ENCODE results near the gene PPIH. TPM values are rescaled to one million over a fixed set of nuclear protein-coding genes. Genes with fewer than 3 reads are reported as not detected.

PPIH gene
- polyA plus RNA-seq, 1 donor (not counting 4 experiments of a cell fraction or from before 2014, with no cell fraction given) = 94.1 TPM

DNA sequence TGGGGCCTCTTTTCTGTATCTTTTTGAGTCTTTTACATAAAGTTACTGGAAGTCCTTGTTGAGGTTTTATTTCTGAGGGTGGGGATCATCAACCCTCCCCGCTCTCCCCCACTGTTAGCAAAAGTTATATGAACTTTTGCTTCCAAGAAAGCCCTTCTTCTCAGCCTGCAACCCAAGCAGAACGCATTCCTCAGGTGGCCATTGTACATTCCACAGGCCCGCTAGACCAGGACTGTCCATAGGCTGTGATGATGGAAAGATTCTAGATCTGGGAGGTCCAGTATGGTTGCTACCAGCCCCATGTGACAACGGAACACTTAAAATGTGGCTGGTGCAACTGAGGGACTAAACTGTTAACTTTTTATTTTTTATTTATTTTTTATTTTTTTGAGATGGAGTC lies 12.2 kb downstream of the PPIH start:
- no peaks in the 10 kb centered on the region for H3K79me2 ChIP-seq (ENCODE audit: control insufficient read depth, insufficient read depth, low read length)
- peaks cover 19 to 36% of the 10 kb centered on the region in 2 experiments for H3K36me3 ChIP-seq (ENCODE audit: control insufficient read depth in 2 of 2, extremely low read depth in 1 of 2, insufficient read depth in 2 of 2, low read length in 2 of 2)
- H3K27me3 ChIP-seq (ENCODE audit: control insufficient read depth, extremely low read depth, insufficient read depth, low read length) = no peaks in the 10 kb centered on the region
- no peak for TF ChIP-seq EZH2 (IDR thresholded peaks at IDR 0.05; ENCODE audit: low read length)
- H3K4me2 ChIP-seq (ENCODE audit: control insufficient read depth, extremely low read depth, insufficient read depth, low read depth, low read length) = no peak overlapping the region
- H3K9me1 ChIP-seq (ENCODE audit: control insufficient read depth, extremely low read depth, insufficient read depth, low read length) = no peaks in the 10 kb centered on the region
- no peak overlapping the region for H3K9ac ChIP-seq (ENCODE audit: control insufficient read depth, extremely low read depth, insufficient read depth, low read length)
- dilution Hi-C loops (cut with MboI; ENCODE audit: extremely low pct_ligation_motif_present, low sequenced_read_pairs) = no loop called here
- no peaks in the 10 kb centered on the region for H4K20me1 ChIP-seq (ENCODE audit: control insufficient read depth, extremely low read depth, insufficient read depth, low read length)
- DNase-seq (ENCODE audit: low read depth, low spot score) (no peak), FAIRE-seq (no peak)
- no peak overlapping the region for H3K4me3 ChIP-seq (ENCODE audit: control insufficient read depth in 2 of 3, extremely low read depth in 1 of 3, insufficient read depth in 2 of 3, low read depth in 1 of 3, low read length in 3 of 3)
- H3K4me1 ChIP-seq (ENCODE audit: control insufficient read depth, extremely low read depth, insufficient read depth, low read length) = peaks cover 4% of the 10 kb centered on the region
- no peak overlapping the region for H2AFZ ChIP-seq (ENCODE audit: control insufficient read depth, low read length)
- no peak overlapping the region for H3K27ac ChIP-seq (ENCODE audit: control insufficient read depth, insufficient read depth, low read length)
- H3K9me3 ChIP-seq (ENCODE audit: control insufficient read depth, low read depth, low read length) = no peaks in the 10 kb centered on the region

DNA sequence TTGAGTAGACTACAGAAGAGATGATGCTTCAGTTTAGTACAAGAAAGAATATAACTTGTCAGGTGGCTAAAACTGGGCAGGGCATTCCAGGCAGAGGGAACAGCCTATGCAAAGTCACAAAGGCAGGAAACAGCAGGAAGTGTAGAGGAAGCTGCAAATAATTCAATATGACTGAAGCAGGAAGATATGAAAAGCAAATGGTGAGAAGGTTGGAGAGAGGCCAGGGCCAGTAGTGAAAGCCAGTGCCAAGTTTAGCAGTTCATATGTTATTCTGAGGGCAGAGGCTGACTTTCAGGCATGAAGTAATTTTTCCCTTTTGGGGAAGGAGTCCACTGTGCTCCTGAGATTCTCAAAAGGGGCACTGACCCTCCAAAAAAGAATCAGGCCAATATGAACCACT lies 16.0 kb downstream of the PPIH start:
- Histone ChIP-seq H2AFZ (ENCODE audit: control insufficient read depth, low read length) (no peak overlapping the region), H3K79me2 (ENCODE audit: control insufficient read depth, insufficient read depth, low read length) (no peaks in the 10 kb centered on the region), H3K36me3 (ENCODE audit: control insufficient read depth in 2 of 2, extremely low read depth in 1 of 2, insufficient read depth in 2 of 2, low read length in 2 of 2) (peaks cover 5 to 17% of the 10 kb centered on the region in 2 experiments), H3K27me3 (ENCODE audit: control insufficient read depth, extremely low read depth, insufficient read depth, low read length) (no peaks in the 10 kb centered on the region), H4K20me1 (ENCODE audit: control insufficient read depth, extremely low read depth, insufficient read depth, low read length) (no peaks in the 10 kb centered on the region), H3K4me1 (ENCODE audit: control insufficient read depth, extremely low read depth, insufficient read depth, low read length) (peaks cover 7% of the 10 kb centered on the region), H3K4me3 (ENCODE audit: control insufficient read depth in 2 of 3, extremely low read depth in 1 of 3, insufficient read depth in 2 of 3, low read depth in 1 of 3, low read length in 3 of 3) (no peak overlapping the region), H3K9me1 (ENCODE audit: control insufficient read depth, extremely low read depth, insufficient read depth, low read length) (no peaks in the 10 kb centered on the region), H3K9me3 (ENCODE audit: control insufficient read depth, low read depth, low read length) (no peaks in the 10 kb centered on the region), H3K9ac (ENCODE audit: control insufficient read depth, extremely low read depth, insufficient read depth, low read length) (no peak overlapping the region), H3K27ac (ENCODE audit: control insufficient read depth, insufficient read depth, low read length) (no peak overlapping the region), H3K4me2 (ENCODE audit: control insufficient read depth, extremely low read depth, insufficient read depth, low read depth, low read length) (no peak overlapping the region)
- dilution Hi-C loops (cut with MboI; ENCODE audit: extremely low pct_ligation_motif_present, low sequenced_read_pairs) = no loop called here
- FAIRE-seq (no peak), DNase-seq (ENCODE audit: low read depth, low spot score) (no peak)
- TF ChIP-seq CTCF (optimal IDR thresholded peaks at IDR 0.05 in 1 of 3, IDR thresholded peaks at IDR 0.05 in 1 of 3, conservative IDR thresholded peaks at IDR 0.05 in 1 of 3; ENCODE audit: extremely low read depth in 1 of 3, insufficient read depth in 2 of 3, low read length in 3 of 3) = no peak
- no peak for TF ChIP-seq EZH2 (IDR thresholded peaks at IDR 0.05; ENCODE audit: low read length)

DNA sequence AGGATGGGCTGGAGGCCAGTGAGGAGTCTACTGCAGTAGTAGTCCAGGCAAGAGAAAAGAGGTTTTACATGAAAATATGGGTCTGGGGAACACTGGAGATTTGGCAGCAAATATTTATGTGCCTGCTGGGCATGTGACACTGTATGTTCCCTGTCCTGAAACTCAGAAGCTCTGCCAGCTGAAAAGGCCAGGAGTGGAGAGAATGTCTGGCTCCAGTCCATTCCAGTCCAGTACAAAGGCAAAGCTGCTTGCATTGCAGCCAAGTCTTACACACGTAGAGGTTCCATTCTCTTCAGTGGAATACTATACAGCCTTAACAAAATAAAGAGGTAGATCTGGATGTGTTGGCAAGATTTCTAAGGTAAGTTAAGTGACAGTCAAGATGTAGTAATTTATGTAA lies 16.5 kb downstream of the PPIH start:
- Histone ChIP-seq H3K9ac (ENCODE audit: control insufficient read depth, extremely low read depth, insufficient read depth, low read length) (no peak overlapping the region), H3K27ac (ENCODE audit: control insufficient read depth, insufficient read depth, low read length) (no peak overlapping the region), H2AFZ (ENCODE audit: control insufficient read depth, low read length) (no peak overlapping the region), H3K4me2 (ENCODE audit: control insufficient read depth, extremely low read depth, insufficient read depth, low read depth, low read length) (no peak overlapping the region), H4K20me1 (ENCODE audit: control insufficient read depth, extremely low read depth, insufficient read depth, low read length) (no peaks in the 10 kb centered on the region), H3K9me3 (ENCODE audit: control insufficient read depth, low read depth, low read length) (no peaks in the 10 kb centered on the region), H3K9me1 (ENCODE audit: control insufficient read depth, extremely low read depth, insufficient read depth, low read length) (no peaks in the 10 kb centered on the region), H3K4me1 (ENCODE audit: control insufficient read depth, extremely low read depth, insufficient read depth, low read length) (peaks cover 7% of the 10 kb centered on the region), H3K79me2 (ENCODE audit: control insufficient read depth, insufficient read depth, low read length) (no peaks in the 10 kb centered on the region), H3K4me3 (ENCODE audit: control insufficient read depth in 2 of 3, extremely low read depth in 1 of 3, insufficient read depth in 2 of 3, low read depth in 1 of 3, low read length in 3 of 3) (no peak overlapping the region), H3K36me3 (ENCODE audit: control insufficient read depth in 2 of 2, extremely low read depth in 1 of 2, insufficient read depth in 2 of 2, low read length in 2 of 2) (peaks cover 5 to 17% of the 10 kb centered on the region in 2 experiments), H3K27me3 (ENCODE audit: control insufficient read depth, extremely low read depth, insufficient read depth, low read length) (no peaks in the 10 kb centered on the region)
- no peak for DNase-seq (ENCODE audit: low read depth, low spot score)
- no peak for TF ChIP-seq CTCF (optimal IDR thresholded peaks at IDR 0.05 in 1 of 3, IDR thresholded peaks at IDR 0.05 in 1 of 3, conservative IDR thresholded peaks at IDR 0.05 in 1 of 3; ENCODE audit: extremely low read depth in 1 of 3, insufficient read depth in 2 of 3, low read length in 3 of 3)
- no peak for TF ChIP-seq EZH2 (IDR thresholded peaks at IDR 0.05; ENCODE audit: low read length)
- dilution Hi-C loops (cut with MboI; ENCODE audit: extremely low pct_ligation_motif_present, low sequenced_read_pairs) = no loop called here
- no peak for FAIRE-seq
